Measurements from ENCODE around the gene THSD4.

- TF ChIP-seq CTCF (IDR thresholded peaks at IDR 0.05; ENCODE audit: insufficient read depth, low read depth, low read length) (no peak), EZH2 (IDR thresholded peaks at IDR 0.05; ENCODE audit: insufficient read depth, low read length) (no peak)
Observed at GRCh38 chr15:71463156-71463665, 347.9 kb downstream of the THSD4 start.
